H7 (cell line): ENCODE measurements around the gene SPPL2B. TPM values are rescaled to one million over a fixed set of nuclear protein-coding genes. Genes with fewer than 3 reads are reported as not detected.
"Not testable (repeated sequence)": the region's sequence is repeated elsewhere in the genome, so short reads cannot be mapped to it uniquely, and the experiment has no call there.

Source experiments
- DNase-seq: peaks from one replicate; pipeline ENCODE4 v3.0.0; 2012
- H3K27me3 ChIP-seq: 2 replicates; pipeline ENCODE4 v1.6.0; 2011; ENCODE audit warnings: mild to moderate bottlenecking, low read length; ENCODE audit not compliant: control insufficient read depth, insufficient read depth
- H3K36me3 ChIP-seq: replicated peaks from 2 replicates; pipeline ENCODE4 v1.5.1; 2011; ENCODE audit warnings: low read length; ENCODE audit not compliant: control insufficient read depth, insufficient read depth
- H3K4me3 ChIP-seq: 2 replicates; pipeline ENCODE4 v1.5.1; 2011; ENCODE audit warnings: low read depth, mild to moderate bottlenecking, control low read depth, low read length, moderate library complexity; ENCODE audit not compliant: insufficient read depth
- total RNA-seq: library from RNA; depleted of rRNA; stranded (reverse); fragments of >200 nt; shearing (Covaris generic); gene quantifications from 2 replicates; pipeline ENCODE4 v1.2.3, GENCODE V29; 2014; rRNA removed

The SPPL2B gene
- total RNA-seq: 65.9 and 75.3 TPM in 2 replicates

GRCh38 chr19:2328401-2329148, at the start of gene SPPL2B, which contains the start of gene LSM7:
Gene SPPL2B, plus strand, starts transcription at chr19:2328684. Its CDS starts 26 bp downstream, at chr19:2328710.
Gene LSM7, minus strand, starts transcription at chr19:2328586. Its CDS starts 20 bp downstream, at chr19:2328566.
- Histone ChIP-seq H3K36me3 (peaks cover 12% of the 10 kb centered on the region), H3K27me3 (no peaks in the 10 kb centered on the region), H3K4me3 (peak within 1 kb of the TSS; percentile 97)
- peak; percentile 100 for DNase-seq

- H3K27me3 ChIP-seq: peaks cover 10% of the 10 kb centered on the region
- H3K36me3 ChIP-seq: no peaks in the 10 kb centered on the region
- H3K4me3 ChIP-seq: no peak overlapping the region
- DNase-seq: peak; percentile 70
Observed at GRCh38 chr19:2280633-2281264, 47.7 kb upstream of the SPPL2B start.

GRCh38 chr19:2281265-2282061, 47.0 kb upstream of the SPPL2B start:
- H3K27me3 ChIP-seq, H3K36me3 ChIP-seq, DNase-seq: not testable (repeated sequence)
- H3K4me3 ChIP-seq: peak overlapping the region; percentile 45

- no peaks in the 10 kb centered on the region for H3K36me3 ChIP-seq
- H3K4me3 ChIP-seq: peak within 1 kb of the TSS; percentile 45
- H3K27me3 ChIP-seq: peaks cover 10% of the 10 kb centered on the region
- peak; percentile 90 for DNase-seq
Observed at GRCh38 chr19:2282062-2282861, 46.2 kb upstream of the SPPL2B start, which contains the start of gene PEAK3. Gene PEAK3, minus strand, starts transcription at chr19:2282175. Its CDS starts 1,244 bp downstream, at chr19:2280931.

GRCh38 chr19:2282862-2283237, 45.6 kb upstream of the SPPL2B start:
- no peak overlapping the region; the same call in 1 of the 2 replicates for H3K4me3 ChIP-seq
- no peaks in the 10 kb centered on the region for H3K36me3 ChIP-seq
- H3K27me3 ChIP-seq: peaks cover 10% of the 10 kb centered on the region
- DNase-seq: no peak

- Histone ChIP-seq H3K27me3 (peaks cover 14% of the 10 kb centered on the region), H3K4me3 (no peak overlapping the region), H3K36me3 (no peaks in the 10 kb centered on the region)
- no peak for DNase-seq
Observed at GRCh38 chr19:2283835-2284507, 44.5 kb upstream of the SPPL2B start.

GRCh38 chr19:2286402-2287140, 41.9 kb upstream of the SPPL2B start:
- Histone ChIP-seq H3K4me3 (no peak overlapping the region), H3K27me3 (peaks cover 38% of the 10 kb centered on the region), H3K36me3 (no peaks in the 10 kb centered on the region)
- no peak for DNase-seq

- H3K36me3 ChIP-seq: no peaks in the 10 kb centered on the region
- DNase-seq: no peak
- peaks cover 36% of the 10 kb centered on the region; the same call in 1 of the 2 replicates for H3K27me3 ChIP-seq
- no peak overlapping the region for H3K4me3 ChIP-seq
Observed at GRCh38 chr19:2287585-2288337, 40.7 kb upstream of the SPPL2B start.

- H3K36me3 ChIP-seq: no peaks in the 10 kb centered on the region
- DNase-seq: no peak
- no peak overlapping the region for H3K4me3 ChIP-seq
- peaks cover 33% of the 10 kb centered on the region; the same call in 1 of the 2 replicates for H3K27me3 ChIP-seq
Observed at GRCh38 chr19:2288338-2288817, 40.1 kb upstream of the SPPL2B start.

GRCh38 chr19:2288818-2289713, 39.4 kb upstream of the SPPL2B start:
- Histone ChIP-seq H3K36me3 (no peaks in the 10 kb centered on the region), H3K4me3 (no peak overlapping the region), H3K27me3 (peaks cover 33% of the 10 kb centered on the region; the same call in 1 of the 2 replicates)
- DNase-seq: peak; percentile 68

- DNase-seq: peak; percentile 83
- H3K4me3 ChIP-seq: peak overlapping the region; percentile 29; the same call in 1 of the 2 replicates
- peaks cover 33% of the 10 kb centered on the region; the same call in 1 of the 2 replicates for H3K27me3 ChIP-seq
- no peaks in the 10 kb centered on the region for H3K36me3 ChIP-seq
Observed at GRCh38 chr19:2289714-2290435, 38.6 kb upstream of the SPPL2B start.
